GM12873 (cell line): ENCODE measurements around the gene UQCC2.

Experiments
- CTCF ChIP-seq: IDR thresholded peaks from 2 replicates; pipeline ENCODE4 v1.5.1; 2012; ENCODE audit warnings: low read depth, mild to moderate bottlenecking, moderate library complexity, low read length, control low read depth; ENCODE audit not compliant: insufficient read depth; ENCODE audit errors: missing control alignments

UQCC2 gene

DNA sequence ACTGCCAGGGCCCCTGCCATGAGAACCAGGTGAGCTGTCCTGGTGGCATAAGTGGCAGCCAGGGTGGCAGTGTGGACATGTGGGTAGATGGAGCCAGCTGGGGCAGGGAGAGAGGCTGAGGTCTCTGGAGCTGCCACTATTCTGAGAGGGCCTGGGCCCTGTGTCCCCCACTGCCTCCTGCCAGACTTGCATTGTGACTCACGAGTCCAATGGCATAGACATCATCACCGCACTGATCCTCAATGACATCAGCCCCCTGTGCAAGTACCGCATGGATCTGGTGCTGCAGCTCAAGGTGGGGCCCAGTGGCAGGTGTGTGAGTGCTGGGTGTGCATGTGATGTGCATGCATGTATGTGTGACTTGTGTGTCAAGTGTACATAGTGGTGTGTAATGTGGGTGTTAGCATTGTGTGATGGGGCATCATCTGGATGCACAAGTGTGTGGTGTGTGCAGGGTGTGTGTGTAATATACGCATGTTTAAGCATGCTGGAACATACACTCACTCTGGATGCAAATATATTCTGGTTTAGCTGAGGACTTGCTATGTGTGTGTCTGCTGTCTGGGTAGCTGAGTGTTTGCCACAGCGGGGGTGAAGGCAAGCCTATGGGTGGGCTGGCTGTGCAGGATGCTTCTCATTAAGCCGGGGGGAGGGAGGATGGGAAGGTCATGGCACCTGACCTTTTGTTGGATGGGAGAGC lies 25.1 kb downstream of the UQCC2 start:
- no peak for TF ChIP-seq CTCF

- TF ChIP-seq CTCF = no peak
Measured at GRCh38 chr6:33685411-33686224, 25.9 kb downstream of the UQCC2 start.

DNA sequence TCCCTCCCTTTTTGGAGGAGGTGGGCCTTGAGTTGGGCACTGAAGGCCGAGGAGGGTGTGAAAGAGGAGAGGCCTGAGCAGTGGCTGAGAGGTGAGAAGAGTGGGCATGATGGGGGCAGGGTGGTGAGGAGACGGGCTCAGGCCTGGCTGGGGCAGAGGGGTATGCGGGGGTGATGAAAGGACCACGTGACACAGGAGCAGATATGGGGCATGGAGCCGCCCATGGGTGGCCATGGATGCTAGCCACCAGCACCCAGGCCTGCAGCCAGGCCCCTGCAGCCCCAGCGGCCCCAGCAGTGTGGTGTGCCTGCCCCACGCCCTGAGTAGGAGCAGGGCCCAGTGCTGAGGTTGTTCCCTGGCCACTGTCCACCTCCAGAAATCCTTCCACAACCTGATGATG lies 26.5 kb downstream of the UQCC2 start:
- no peak for TF ChIP-seq CTCF

DNA sequence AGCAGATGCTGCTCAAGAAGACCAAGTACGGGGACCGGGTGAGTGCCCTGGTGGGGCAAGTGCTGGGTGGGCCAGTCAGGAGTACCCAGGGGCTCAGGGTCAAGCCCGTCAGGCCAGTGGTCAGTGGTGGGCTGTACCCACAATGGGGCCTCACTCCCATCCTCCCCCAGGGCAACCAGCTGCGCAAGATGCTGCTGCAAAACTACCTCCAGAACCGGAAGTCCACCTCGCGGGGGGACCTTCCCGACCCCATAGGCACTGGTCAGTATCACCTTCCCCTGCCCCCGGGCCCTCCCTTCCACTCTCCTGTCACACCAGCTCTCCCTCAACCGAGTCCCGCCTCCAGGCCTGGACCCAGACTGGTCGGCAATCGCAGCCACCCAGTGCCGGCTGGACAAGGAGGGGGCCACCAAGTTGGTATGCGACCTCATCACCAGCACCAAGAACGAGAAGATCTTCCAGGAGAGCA lies 27.0 kb downstream of the UQCC2 start:
- no peak for TF ChIP-seq CTCF

GRCh38 chr6:33683576-33684427 lies 27.7 kb downstream of the UQCC2 start:
- TF ChIP-seq CTCF = no peak

DNA sequence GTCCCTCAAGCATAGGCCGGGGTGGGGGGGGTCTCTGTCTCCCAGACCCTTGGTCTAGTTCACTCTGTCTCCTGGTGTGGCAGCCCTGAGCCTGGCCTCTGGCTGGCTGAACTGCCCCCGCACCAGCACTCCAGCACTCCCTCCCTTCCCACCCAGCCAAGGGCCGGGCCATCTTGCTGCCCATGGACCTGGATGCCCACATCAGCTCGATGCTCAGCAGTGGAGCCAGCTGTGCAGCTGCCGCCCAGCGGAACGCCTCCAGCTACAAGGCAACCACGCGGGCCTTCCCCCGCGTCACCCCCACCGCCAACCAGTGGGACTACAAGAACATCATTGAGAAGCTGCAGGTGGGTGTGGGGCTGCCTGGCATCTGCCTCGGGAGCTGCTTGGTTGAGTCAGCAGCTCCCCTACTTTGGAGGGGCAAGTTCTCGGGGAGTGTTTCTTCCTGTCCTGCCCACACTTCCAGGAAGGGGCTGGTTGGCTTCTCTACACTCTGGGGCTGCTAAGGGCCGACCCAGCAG lies 28.4 kb downstream of the UQCC2 start:
- TF ChIP-seq CTCF = no peak
